HG02763 (cell line): Measurements from ENCODE around the gene PCSK7.
A peak's percentile ranks its signal among the peaks of the same experiment; 100 is the strongest.
"Not testable (repeated sequence)": the region's sequence is repeated elsewhere in the genome, so short reads cannot be mapped to it uniquely, and the experiment has no call there.

Experiments used
- ATAC-seq: cut with Tn5 transposase; IDR thresholded peaks from one replicate; pipeline ENCODE4 v1.9.1; 2021; ENCODE audit warnings: mild to moderate bottlenecking, moderate library complexity; ENCODE audit not compliant: unreplicated experiment

PCSK7 gene

GRCh38 chr11:117231842-117232091 lies at the start of gene PCSK7:
PCSK7 (minus strand) TSS chr11:117232073; CDS start chr11:117229844, 2,229 bp downstream.
- no peak for ATAC-seq

GRCh38 chr11:117281159-117281558 lies 49.3 kb upstream of the PCSK7 start:
- no peak for ATAC-seq

GRCh38 chr11:117279711-117280376 lies 48.0 kb upstream of the PCSK7 start:
- ATAC-seq, result no peak

GRCh38 chr11:117278347-117278746 lies 46.5 kb upstream of the PCSK7 start:
- no peak for ATAC-seq

GRCh38 chr11:117273550-117274289 lies 41.8 kb upstream of the PCSK7 start:
- no peak for ATAC-seq

- not testable (repeated sequence) for ATAC-seq
Measured at GRCh38 chr11:117272175-117272574, 40.3 kb upstream of the PCSK7 start.

GRCh38 chr11:117271208-117271607 lies 39.3 kb upstream of the PCSK7 start:
- ATAC-seq, result no peak

GRCh38 chr11:117269856-117270255 lies 38.0 kb upstream of the PCSK7 start:
- ATAC-seq, result no peak

- ATAC-seq, result no peak
Measured at GRCh38 chr11:117265745-117266144, 33.9 kb upstream of the PCSK7 start.

- not testable (repeated sequence) for ATAC-seq
Measured at GRCh38 chr11:117264624-117265323, 32.9 kb upstream of the PCSK7 start.

GRCh38 chr11:117259417-117259816 lies 27.5 kb upstream of the PCSK7 start:
- no peak for ATAC-seq

- ATAC-seq, result no peak
Measured at GRCh38 chr11:117258576-117258975, 26.7 kb upstream of the PCSK7 start.

- no peak for ATAC-seq
Measured at GRCh38 chr11:117256573-117256972, 24.7 kb upstream of the PCSK7 start.

GRCh38 chr11:117255966-117256365 lies 24.1 kb upstream of the PCSK7 start:
- ATAC-seq, result no peak

GRCh38 chr11:117251506-117251905 lies 19.6 kb upstream of the PCSK7 start:
- no peak for ATAC-seq

GRCh38 chr11:117249571-117249970 lies 17.7 kb upstream of the PCSK7 start:
- ATAC-seq, result no peak

GRCh38 chr11:117248341-117248740 lies 16.5 kb upstream of the PCSK7 start:
- no peak for ATAC-seq

- ATAC-seq, result no peak
Measured at GRCh38 chr11:117239295-117239694, 7.4 kb upstream of the PCSK7 start.

- no peak for ATAC-seq
Measured at GRCh38 chr11:117238221-117238620, 6.3 kb upstream of the PCSK7 start.

GRCh38 chr11:117232911-117233409 lies 1.1 kb upstream of the PCSK7 start:
- no peak for ATAC-seq

GRCh38 chr11:117232092-117232878 lies 412 bp upstream of the PCSK7 start, which contains the start of gene RNF214:
RNF214 (plus strand) TSS chr11:117232671; CDS start chr11:117234273, 1,602 bp downstream.
- peak; percentile 76 for ATAC-seq
